Nephron (organoid): ENCODE data around the gene SNRPD3.

Experiments
- H3K27ac Mint-ChIP-seq, 3 experiments: 2 replicates each; pipeline ENCODE4 v1.8.0; 2020; ENCODE audit warnings: mixed read lengths in 3 of 3, mild to moderate bottlenecking in 2 of 3, moderate library complexity in 1 of 3
- H3K27me3 Mint-ChIP-seq: 2 replicates; pipeline ENCODE4 v1.8.0; 2021; ENCODE audit warnings: low read depth, mild to moderate bottlenecking, moderate library complexity, mixed read lengths
- H3K36me3 Mint-ChIP-seq: 2 replicates; pipeline ENCODE4 v1.8.0; 2020; ENCODE audit warnings: low read depth, mixed read lengths
- H3K4me1 Mint-ChIP-seq: 2 replicates; pipeline ENCODE4 v1.8.0; 2020; ENCODE audit warnings: mixed read lengths
- H3K4me3 Mint-ChIP-seq, 3 experiments: 2 replicates each; pipeline ENCODE4 v1.8.0; 2020; ENCODE audit warnings: mild to moderate bottlenecking in 3 of 3, mixed read lengths in 3 of 3, moderate library complexity in 2 of 3
- H3K9me3 Mint-ChIP-seq: 2 replicates; pipeline ENCODE4 v1.8.0; 2020; ENCODE audit warnings: mixed read lengths
- TF ChIP-seq, protein P1 (sequence below), 3 experiments: fragments of 200-600 bp; sonication (generic); IDR thresholded peaks; one replicate each; pipeline ENCODE4 v1.5.0; 2021; ENCODE audit warnings: antibody characterized with exemption in 3 of 3; ENCODE audit not compliant: unreplicated experiment in 3 of 3

The SNRPD3 gene

GRCh38 chr22:24536089-24536488 lies 19.7 kb upstream of the SNRPD3 start:
- TF ChIP-seq, protein P1, sequence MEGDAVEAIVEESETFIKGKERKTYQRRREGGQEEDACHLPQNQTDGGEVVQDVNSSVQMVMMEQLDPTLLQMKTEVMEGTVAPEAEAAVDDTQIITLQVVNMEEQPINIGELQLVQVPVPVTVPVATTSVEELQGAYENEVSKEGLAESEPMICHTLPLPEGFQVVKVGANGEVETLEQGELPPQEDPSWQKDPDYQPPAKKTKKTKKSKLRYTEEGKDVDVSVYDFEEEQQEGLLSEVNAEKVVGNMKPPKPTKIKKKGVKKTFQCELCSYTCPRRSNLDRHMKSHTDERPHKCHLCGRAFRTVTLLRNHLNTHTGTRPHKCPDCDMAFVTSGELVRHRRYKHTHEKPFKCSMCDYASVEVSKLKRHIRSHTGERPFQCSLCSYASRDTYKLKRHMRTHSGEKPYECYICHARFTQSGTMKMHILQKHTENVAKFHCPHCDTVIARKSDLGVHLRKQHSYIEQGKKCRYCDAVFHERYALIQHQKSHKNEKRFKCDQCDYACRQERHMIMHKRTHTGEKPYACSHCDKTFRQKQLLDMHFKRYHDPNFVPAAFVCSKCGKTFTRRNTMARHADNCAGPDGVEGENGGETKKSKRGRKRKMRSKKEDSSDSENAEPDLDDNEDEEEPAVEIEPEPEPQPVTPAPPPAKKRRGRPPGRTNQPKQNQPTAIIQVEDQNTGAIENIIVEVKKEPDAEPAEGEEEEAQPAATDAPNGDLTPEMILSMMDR (IDR thresholded peaks at IDR 0.05; ENCODE audit: unreplicated experiment in 3 of 3): no peak
- H3K27me3 Mint-ChIP-seq: no peaks in the 10 kb centered on the region

GRCh38 chr22:24540470-24540869 lies 15.3 kb upstream of the SNRPD3 start:
- TF ChIP-seq, protein P1 (IDR thresholded peaks at IDR 0.05; ENCODE audit: unreplicated experiment in 3 of 3): no peak
- Mint-ChIP-seq H3K4me1 (peaks cover 17% of the 10 kb centered on the region), H3K9me3 (no peaks in the 10 kb centered on the region), H3K27me3 (no peaks in the 10 kb centered on the region), H3K4me3 (no peak overlapping the region), H3K36me3 (peaks cover 31% of the 10 kb centered on the region), H3K27ac (peak overlapping the region in 1 of 3 experiments; percentile 12)

More at GRCh38 chr22:24536089-24536488, 19.7 kb upstream of the SNRPD3 start:
- H3K9me3 Mint-ChIP-seq: no peaks in the 10 kb centered on the region
- H3K4me3 Mint-ChIP-seq: no peak overlapping the region
- peaks cover 19% of the 10 kb centered on the region for H3K36me3 Mint-ChIP-seq
- H3K27ac Mint-ChIP-seq: no peak overlapping the region
- peaks cover 11% of the 10 kb centered on the region for H3K4me1 Mint-ChIP-seq

DNA sequence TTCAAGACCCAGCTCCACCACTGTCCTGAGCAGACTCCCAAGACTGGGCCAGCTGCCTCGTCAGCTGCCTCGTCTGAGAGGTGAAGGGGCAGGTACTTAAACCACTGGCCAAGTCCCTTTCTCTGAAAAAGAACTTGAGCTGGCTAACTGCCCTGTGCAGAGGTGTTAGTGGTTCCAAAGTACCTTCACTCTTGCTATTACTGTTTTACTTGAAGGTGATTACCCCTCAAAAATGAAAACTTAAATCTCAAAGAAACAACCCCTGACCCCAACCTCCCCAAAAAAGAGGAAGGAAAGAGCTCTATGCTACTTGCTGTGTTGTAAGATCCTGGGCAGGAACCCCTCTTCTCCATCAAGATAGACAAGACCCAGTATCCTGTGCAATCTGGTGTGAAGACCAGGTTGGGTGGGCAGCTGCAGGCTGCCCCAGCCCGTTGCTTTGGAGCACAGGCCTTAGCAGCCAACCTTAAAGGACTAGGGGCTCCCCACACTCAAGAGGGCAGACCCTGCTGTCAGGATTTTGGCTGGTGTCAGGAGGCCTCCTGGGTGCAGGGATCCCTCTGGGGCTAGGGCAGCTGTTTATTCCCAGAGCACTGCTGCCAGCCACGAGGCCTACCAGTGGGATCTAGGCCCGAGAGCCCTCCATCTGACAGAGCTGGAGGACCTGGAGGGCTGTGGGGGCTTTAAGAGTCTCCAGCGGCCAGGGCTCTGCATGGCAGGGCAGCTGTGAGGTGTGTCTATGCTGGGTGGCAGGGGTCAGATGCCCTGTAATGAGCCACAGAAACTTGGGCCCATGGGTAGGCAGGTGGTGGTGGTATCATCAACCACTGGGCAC lies 13.9 kb upstream of the SNRPD3 start:
- no peak overlapping the region for H3K4me3 Mint-ChIP-seq
- TF ChIP-seq, protein P1 (IDR thresholded peaks at IDR 0.05; ENCODE audit: unreplicated experiment in 3 of 3): no peak

GRCh38 chr22:24542641-24543040 lies 13.2 kb upstream of the SNRPD3 start:
- Mint-ChIP-seq H3K4me3 (no peak overlapping the region), H3K4me1 (peaks cover 17% of the 10 kb centered on the region), H3K9me3 (no peaks in the 10 kb centered on the region), H3K27ac (no peak overlapping the region), H3K36me3 (peaks cover 48% of the 10 kb centered on the region), H3K27me3 (no peaks in the 10 kb centered on the region)
- TF ChIP-seq, protein P1 (IDR thresholded peaks at IDR 0.05; ENCODE audit: unreplicated experiment in 3 of 3): no peak

More for the DNA sequence above, 13.9 kb upstream of the SNRPD3 start:
- peaks cover 40% of the 10 kb centered on the region for H3K36me3 Mint-ChIP-seq
- H3K27me3 Mint-ChIP-seq: no peaks in the 10 kb centered on the region
- H3K9me3 Mint-ChIP-seq: no peaks in the 10 kb centered on the region
- no peak overlapping the region for H3K27ac Mint-ChIP-seq
- peaks cover 17% of the 10 kb centered on the region for H3K4me1 Mint-ChIP-seq

GRCh38 chr22:24543185-24543601 lies 12.6 kb upstream of the SNRPD3 start:
- H3K4me3 Mint-ChIP-seq: no peak overlapping the region
- H3K27ac Mint-ChIP-seq: no peak overlapping the region
- TF ChIP-seq, protein P1 (IDR thresholded peaks at IDR 0.05; ENCODE audit: unreplicated experiment in 3 of 3): no peak

More at GRCh38 chr22:24543185-24543601, 12.6 kb upstream of the SNRPD3 start:
- Mint-ChIP-seq H3K36me3 (peaks cover 49% of the 10 kb centered on the region), H3K4me1 (peaks cover 17% of the 10 kb centered on the region), H3K9me3 (no peaks in the 10 kb centered on the region), H3K27me3 (no peaks in the 10 kb centered on the region)
